T-helper 22 cell (primary cell): ENCODE measurements around the gene TBKBP1.
A peak's percentile ranks its signal among the peaks of the same experiment; 100 is the strongest.
"Not testable (repeated sequence)": the region's sequence is repeated elsewhere in the genome, so short reads cannot be mapped to it uniquely, and the experiment has no call there.

Experiments
- DNase-seq: peaks from one replicate; pipeline ENCODE4 v3.0.0-alpha.2; 2020; ENCODE audit warnings: low read depth

Gene TBKBP1

GRCh38 chr17:47682138-47682537, 11.8 kb upstream of the TBKBP1 start:
- no peak for DNase-seq

- not testable (repeated sequence) for DNase-seq
Observed at GRCh38 chr17:47682727-47683126, 11.2 kb upstream of the TBKBP1 start.

GRCh38 chr17:47684025-47684424, 9.9 kb upstream of the TBKBP1 start:
- DNase-seq = no peak

GRCh38 chr17:47684535-47685193, 9.3 kb upstream of the TBKBP1 start:
- no peak for DNase-seq

GRCh38 chr17:47685556-47686275, 8.2 kb upstream of the TBKBP1 start:
- DNase-seq = no peak

- no peak for DNase-seq
Observed at GRCh38 chr17:47686276-47686635, 7.7 kb upstream of the TBKBP1 start.

GRCh38 chr17:47686664-47687327, 7.2 kb upstream of the TBKBP1 start:
- no peak for DNase-seq

GRCh38 chr17:47687328-47687690, 6.7 kb upstream of the TBKBP1 start:
- DNase-seq = no peak

GRCh38 chr17:47687748-47688147, 6.2 kb upstream of the TBKBP1 start:
- DNase-seq = no peak

GRCh38 chr17:47690121-47690520, 3.8 kb upstream of the TBKBP1 start:
- DNase-seq = no peak

- no peak for DNase-seq
Observed at GRCh38 chr17:47692137-47692894, 1.6 kb upstream of the TBKBP1 start.

GRCh38 chr17:47692895-47693730, 848 bp upstream of the TBKBP1 start:
- no peak for DNase-seq

- no peak for DNase-seq
Observed at GRCh38 chr17:47694581-47695428, 844 bp downstream of the TBKBP1 start.

- DNase-seq = no peak
Observed at GRCh38 chr17:47695429-47696376, 1.7 kb downstream of the TBKBP1 start.

GRCh38 chr17:47696717-47697642, 3.0 kb downstream of the TBKBP1 start:
- no peak for DNase-seq

GRCh38 chr17:47697906-47698711, 4.1 kb downstream of the TBKBP1 start:
- DNase-seq = no peak

- peak; percentile 37 for DNase-seq
Observed at GRCh38 chr17:47698749-47699535, 5.0 kb downstream of the TBKBP1 start.
